ENCODE measurements around the gene CNBD2.
"Not testable (repeated sequence)": the region's sequence is repeated elsewhere in the genome, so short reads cannot be mapped to it uniquely, and the experiment has no call there.

Gene CNBD2

GRCh38 chr20:36063916-36064657 lies 95.7 kb downstream of the CNBD2 start:
- DNase-seq, result no peak

- DNase-seq, result peak; percentile 91
Measured at GRCh38 chr20:36064658-36065426, 96.5 kb downstream of the CNBD2 start.

- no peak for DNase-seq
Measured at GRCh38 chr20:36065427-36065998, 97.1 kb downstream of the CNBD2 start.

GRCh38 chr20:36066777-36067176 lies 98.4 kb downstream of the CNBD2 start:
- DNase-seq, result no peak

GRCh38 chr20:36068526-36068925 lies 100.1 kb downstream of the CNBD2 start:
- DNase-seq, result not testable (repeated sequence)

- no peak for DNase-seq
Measured at GRCh38 chr20:36070451-36070850, 102.1 kb downstream of the CNBD2 start.

- no peak for DNase-seq
Measured at GRCh38 chr20:36071848-36072247, 103.5 kb downstream of the CNBD2 start.

GRCh38 chr20:36074983-36075382 lies 106.6 kb downstream of the CNBD2 start:
- DNase-seq, result no peak

GRCh38 chr20:36077762-36078161 lies 109.4 kb downstream of the CNBD2 start:
- not testable (repeated sequence) for DNase-seq

GRCh38 chr20:36079486-36079885 lies 111.1 kb downstream of the CNBD2 start:
- DNase-seq, result no peak

GRCh38 chr20:36079984-36080383 lies 111.6 kb downstream of the CNBD2 start:
- DNase-seq, result peak in 1 of 2 donors; percentile 56

All from inflammatory macrophage (primary cell).